ENCODE results near the gene SMAD7. TPM values are rescaled to one million over a fixed set of nuclear protein-coding genes. Genes with fewer than 3 reads are reported as not detected.

SMAD7 gene
- total and polyA plus RNA-seq, 9 donors = 10.7 to 36.5 (median 13.7) TPM

DNA sequence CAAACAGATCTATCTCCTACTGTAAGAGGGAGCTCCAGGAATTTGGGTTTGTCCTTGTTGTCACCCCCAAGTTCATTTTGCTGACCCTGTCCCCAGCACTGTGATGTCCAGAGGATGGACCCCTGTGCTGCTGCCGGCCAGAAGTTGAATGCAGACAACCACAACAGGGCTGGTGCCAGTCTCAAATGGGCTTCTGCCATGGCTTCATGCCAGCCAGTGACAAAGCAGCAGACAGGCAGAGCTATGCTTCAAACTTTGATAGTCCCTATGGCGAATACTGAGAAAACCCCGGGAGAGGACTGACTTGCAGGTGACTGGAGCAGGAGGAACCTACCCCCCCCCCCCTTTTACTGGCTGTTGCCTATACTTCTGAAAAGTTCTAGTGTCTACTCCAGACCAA is 3.2 kb downstream of the SMAD7 start:
- WGBS, 3 donors = 13 to 28% (median 15%) methylated on average over 3 of the region's 3 CpGs
- DNase-seq = peak in 1 of 5 donors; percentile 58
- Histone ChIP-seq H3K4me3 (peak overlapping the region; percentile 77), H3K9me3 (no peaks in the 10 kb centered on the region), H3K27me3 (no peaks in the 10 kb centered on the region), H3K36me3 (no peaks in the 10 kb centered on the region), H3K4me1 (ENCODE audit: insufficient read depth) (peaks cover 26% of the 10 kb centered on the region), H3K27ac (peak overlapping the region in 1 of 2 donors; percentile 11)
- intact Hi-C loops (cut with DNase I) = loop anchor here in 2 of 4 donors (10.0 kb wide), 2 partner anchors 163 to 537 kb away; partner anchors contain the start of gene C18orf32 (in 1 of the 2)
- TF ChIP-seq EP300 (IDR thresholded peaks at IDR 0.05) (no peak), POLR2A (IDR thresholded peaks at IDR 0.05) (no peak)
- TF ChIP-seq, protein P1, sequence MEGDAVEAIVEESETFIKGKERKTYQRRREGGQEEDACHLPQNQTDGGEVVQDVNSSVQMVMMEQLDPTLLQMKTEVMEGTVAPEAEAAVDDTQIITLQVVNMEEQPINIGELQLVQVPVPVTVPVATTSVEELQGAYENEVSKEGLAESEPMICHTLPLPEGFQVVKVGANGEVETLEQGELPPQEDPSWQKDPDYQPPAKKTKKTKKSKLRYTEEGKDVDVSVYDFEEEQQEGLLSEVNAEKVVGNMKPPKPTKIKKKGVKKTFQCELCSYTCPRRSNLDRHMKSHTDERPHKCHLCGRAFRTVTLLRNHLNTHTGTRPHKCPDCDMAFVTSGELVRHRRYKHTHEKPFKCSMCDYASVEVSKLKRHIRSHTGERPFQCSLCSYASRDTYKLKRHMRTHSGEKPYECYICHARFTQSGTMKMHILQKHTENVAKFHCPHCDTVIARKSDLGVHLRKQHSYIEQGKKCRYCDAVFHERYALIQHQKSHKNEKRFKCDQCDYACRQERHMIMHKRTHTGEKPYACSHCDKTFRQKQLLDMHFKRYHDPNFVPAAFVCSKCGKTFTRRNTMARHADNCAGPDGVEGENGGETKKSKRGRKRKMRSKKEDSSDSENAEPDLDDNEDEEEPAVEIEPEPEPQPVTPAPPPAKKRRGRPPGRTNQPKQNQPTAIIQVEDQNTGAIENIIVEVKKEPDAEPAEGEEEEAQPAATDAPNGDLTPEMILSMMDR (IDR thresholded peaks at IDR 0.05) = no peak

DNA sequence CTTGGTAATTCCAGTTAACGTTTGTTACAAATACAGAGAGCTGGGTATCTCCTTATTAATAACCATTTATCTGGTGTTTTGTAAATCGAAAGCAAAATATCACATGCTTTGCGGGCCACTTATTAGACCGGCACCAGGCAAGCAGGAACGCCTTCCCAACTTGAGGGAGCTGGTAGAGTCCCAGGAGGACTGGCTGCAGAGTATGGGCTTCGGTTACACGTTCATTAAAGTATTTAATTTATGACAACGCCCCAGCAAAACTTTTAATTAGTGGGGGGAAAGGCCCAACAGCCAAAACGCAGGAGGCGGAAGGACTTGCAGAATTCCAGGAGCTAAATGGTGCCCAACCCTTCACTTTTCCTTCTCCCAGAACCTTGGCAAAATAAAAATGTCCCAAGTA is 3.7 kb downstream of the SMAD7 start:
- no peaks in the 10 kb centered on the region for H3K9me3 ChIP-seq
- H3K36me3 ChIP-seq = no peaks in the 10 kb centered on the region
- WGBS, 3 donors = 6 to 9% (median 6%) methylated on average over 10 of the region's 10 CpGs
- intact Hi-C loops (cut with DNase I) = loop anchor here in 2 of 4 donors (10.0 kb wide), 2 partner anchors 162 to 538 kb away; partner anchors contain the start of gene C18orf32 (in 1 of the 2)
- no peak for DNase-seq
- peaks cover 27% of the 10 kb centered on the region for H3K4me1 ChIP-seq (ENCODE audit: insufficient read depth)
- TF ChIP-seq, protein P1 (IDR thresholded peaks at IDR 0.05) = no peak
- TF ChIP-seq POLR2A (IDR thresholded peaks at IDR 0.05) = no peak
- no peak for TF ChIP-seq EP300 (IDR thresholded peaks at IDR 0.05)
- peak overlapping the region; percentile 77 for H3K4me3 ChIP-seq
- no peaks in the 10 kb centered on the region for H3K27me3 ChIP-seq
- H3K27ac ChIP-seq = peak overlapping the region; percentile 2 to 11

DNA sequence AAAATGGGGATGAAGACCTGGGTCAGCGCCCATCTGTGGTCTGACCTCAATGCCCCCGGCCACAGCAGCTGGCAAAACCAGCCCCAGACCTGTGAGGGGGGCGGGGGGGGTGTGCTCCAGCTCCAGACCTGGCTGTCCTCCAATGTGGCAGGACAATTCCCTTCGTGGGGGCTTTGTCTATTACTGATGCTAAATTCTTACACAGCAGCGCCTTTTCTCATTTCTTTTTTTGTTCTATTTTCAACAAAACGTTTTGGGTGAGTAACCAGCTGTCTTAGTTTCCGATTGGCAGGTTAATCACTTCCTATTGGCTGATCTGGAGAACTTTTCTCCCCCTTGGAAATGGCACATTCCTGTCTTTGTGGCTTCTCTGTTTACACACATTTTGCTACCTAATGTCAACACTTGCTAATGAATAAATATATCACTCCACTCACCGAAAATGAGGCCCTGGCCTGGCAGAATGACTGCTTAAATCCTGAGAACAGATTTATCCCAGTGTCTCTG is 4.4 kb downstream of the SMAD7 start:
- H3K36me3 ChIP-seq = no peaks in the 10 kb centered on the region
- H3K27ac ChIP-seq = peak overlapping the region; percentile 2 to 11
- TF ChIP-seq, protein P1 (IDR thresholded peaks at IDR 0.05) = no peak
- intact Hi-C loops (cut with DNase I) = loop anchor here in 2 of 4 donors (10.0 kb wide), 2 partner anchors 162 to 538 kb away; partner anchors contain the start of gene C18orf32 (in 1 of the 2)
- DNase-seq = peak in 1 of 5 donors; percentile 52
- H3K4me1 ChIP-seq (ENCODE audit: insufficient read depth) = peaks cover 31% of the 10 kb centered on the region
- no peaks in the 10 kb centered on the region for H3K27me3 ChIP-seq
- WGBS, 3 donors = 31 to 38% (median 36%) methylated on average over 8 of the region's 8 CpGs
- H3K9me3 ChIP-seq = no peaks in the 10 kb centered on the region
- H3K4me3 ChIP-seq = peak overlapping the region; percentile 77

DNA sequence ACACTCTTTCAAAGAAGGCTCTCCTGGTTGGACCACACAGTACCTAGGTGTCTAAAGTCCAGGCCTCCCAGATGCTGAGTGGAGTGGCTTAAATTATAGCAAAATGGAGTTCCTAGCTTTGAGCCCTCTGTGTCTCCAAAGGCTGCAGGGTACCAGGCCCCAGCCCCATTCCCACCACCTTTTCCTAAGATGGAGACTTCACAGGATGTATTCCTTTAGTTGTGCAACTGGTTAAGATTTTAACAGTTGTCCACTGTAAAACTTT is 4.9 kb downstream of the SMAD7 start:
- H3K9me3 ChIP-seq = no peaks in the 10 kb centered on the region
- H3K4me3 ChIP-seq = no peak overlapping the region
- TF ChIP-seq, protein P1 (IDR thresholded peaks at IDR 0.05) = no peak
- TF ChIP-seq POLR2A (IDR thresholded peaks at IDR 0.05) (no peak), EP300 (IDR thresholded peaks at IDR 0.05) (no peak)
- H3K4me1 ChIP-seq (ENCODE audit: insufficient read depth) = peaks cover 32% of the 10 kb centered on the region
- H3K36me3 ChIP-seq = no peaks in the 10 kb centered on the region
- peak overlapping the region in 1 of 2 donors; percentile 11 for H3K27ac ChIP-seq
- no peaks in the 10 kb centered on the region for H3K27me3 ChIP-seq
- intact Hi-C loops (cut with DNase I) = loop anchor here in 2 of 4 donors (10.0 kb wide), 2 partner anchors 161 to 539 kb away; partner anchors contain the start of gene C18orf32 (in 1 of the 2)
- DNase-seq = no peak

All from ovary (tissue), 9 donors.